ENCODE data around the gene EVL.
A peak's percentile ranks its signal among the peaks of the same experiment; 100 is the strongest.
"Not testable (repeated sequence)": the region's sequence is repeated elsewhere in the genome, so short reads cannot be mapped to it uniquely, and the experiment has no call there.

Gene EVL

GRCh38 chr14:100176811-100177327 is 111.6 kb downstream of the EVL start:
- no peak for DNase-seq

- no peak for DNase-seq
These were observed 113.5 kb downstream of the EVL start for GRCh38 chr14:100178691-100179090.

- not testable (repeated sequence) for DNase-seq
These were observed 115.4 kb downstream of the EVL start for GRCh38 chr14:100180671-100181070.

GRCh38 chr14:100181876-100182551 is 116.8 kb downstream of the EVL start:
- not testable (repeated sequence) for DNase-seq

- DNase-seq: no peak
These were observed 122.1 kb downstream of the EVL start for GRCh38 chr14:100187247-100187833.

GRCh38 chr14:100188392-100189030 is 123.3 kb downstream of the EVL start:
- no peak for DNase-seq

GRCh38 chr14:100190126-100190525 is 124.9 kb downstream of the EVL start:
- no peak for DNase-seq

GRCh38 chr14:100191584-100192249 is 126.5 kb downstream of the EVL start:
- DNase-seq: no peak

- no peak for DNase-seq
These were observed 127.0 kb downstream of the EVL start for GRCh38 chr14:100192250-100192671.

GRCh38 chr14:100192672-100193416 is 127.6 kb downstream of the EVL start:
- DNase-seq: peak; percentile 100
